ENCODE data around the gene CTBP2.
"Not testable (repeated sequence)": the region's sequence is repeated elsewhere in the genome, so short reads cannot be mapped to it uniquely, and the experiment has no call there.

The CTBP2 gene

DNA sequence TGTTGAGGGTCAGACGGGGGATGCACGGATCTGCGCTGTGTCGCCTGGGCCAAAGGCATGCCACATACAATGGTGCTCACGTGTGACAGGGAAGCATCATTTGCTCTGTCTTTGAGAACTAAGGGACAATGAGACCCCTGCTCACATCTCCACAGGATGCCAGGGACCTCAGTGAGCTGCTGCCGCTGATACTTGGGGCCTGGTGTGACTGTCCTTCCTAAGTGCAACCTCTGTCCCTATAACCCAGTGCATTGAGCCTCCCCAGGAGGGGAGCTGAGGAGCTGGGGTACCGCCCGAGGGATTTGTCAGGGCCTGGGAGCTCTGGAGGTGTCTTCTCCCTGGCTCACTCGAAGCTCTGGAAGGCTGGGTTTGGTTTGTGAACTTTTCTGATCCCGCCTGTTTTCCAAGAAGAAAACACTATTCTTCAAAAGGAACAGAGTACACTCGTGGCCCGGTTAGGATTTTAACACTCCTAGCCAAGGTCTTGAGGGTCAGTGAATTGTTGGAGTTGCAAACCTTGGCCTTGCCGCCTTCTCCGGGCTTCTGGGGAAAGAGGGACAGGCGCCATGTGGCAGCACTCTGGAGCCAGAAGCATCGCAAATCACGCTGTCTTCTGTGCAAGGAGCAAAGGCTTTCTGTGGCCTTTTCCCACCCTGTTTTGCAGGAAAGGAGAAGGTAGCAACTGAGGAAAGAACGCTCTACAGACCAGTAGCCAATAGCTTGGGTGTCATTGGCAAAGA is 26.2 kb upstream of the CTBP2 start:
- DNase-seq (ENCODE audit: low read depth in 2 of 2) = no peak

DNA sequence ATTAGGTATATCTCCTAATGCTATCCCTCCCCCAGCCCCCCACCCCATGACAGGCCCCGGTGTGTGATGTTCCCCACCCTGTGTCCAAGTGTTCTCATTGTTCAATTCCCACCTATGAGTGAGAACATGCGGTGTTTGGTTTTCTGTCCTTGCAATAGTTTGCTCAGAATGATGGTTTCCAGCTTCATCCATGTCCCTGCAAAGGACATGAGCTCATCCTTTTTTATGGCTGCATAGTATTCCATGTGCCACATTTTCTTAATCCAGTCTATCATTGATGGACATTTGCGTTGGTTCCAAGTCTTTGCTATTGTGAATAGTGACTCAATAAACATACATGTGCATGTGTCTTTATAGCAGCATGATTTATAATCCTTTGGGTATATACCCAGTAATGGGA is 18.7 kb upstream of the CTBP2 start:
- DNase-seq (ENCODE audit: low read depth in 2 of 2) = not testable (repeated sequence)

DNA sequence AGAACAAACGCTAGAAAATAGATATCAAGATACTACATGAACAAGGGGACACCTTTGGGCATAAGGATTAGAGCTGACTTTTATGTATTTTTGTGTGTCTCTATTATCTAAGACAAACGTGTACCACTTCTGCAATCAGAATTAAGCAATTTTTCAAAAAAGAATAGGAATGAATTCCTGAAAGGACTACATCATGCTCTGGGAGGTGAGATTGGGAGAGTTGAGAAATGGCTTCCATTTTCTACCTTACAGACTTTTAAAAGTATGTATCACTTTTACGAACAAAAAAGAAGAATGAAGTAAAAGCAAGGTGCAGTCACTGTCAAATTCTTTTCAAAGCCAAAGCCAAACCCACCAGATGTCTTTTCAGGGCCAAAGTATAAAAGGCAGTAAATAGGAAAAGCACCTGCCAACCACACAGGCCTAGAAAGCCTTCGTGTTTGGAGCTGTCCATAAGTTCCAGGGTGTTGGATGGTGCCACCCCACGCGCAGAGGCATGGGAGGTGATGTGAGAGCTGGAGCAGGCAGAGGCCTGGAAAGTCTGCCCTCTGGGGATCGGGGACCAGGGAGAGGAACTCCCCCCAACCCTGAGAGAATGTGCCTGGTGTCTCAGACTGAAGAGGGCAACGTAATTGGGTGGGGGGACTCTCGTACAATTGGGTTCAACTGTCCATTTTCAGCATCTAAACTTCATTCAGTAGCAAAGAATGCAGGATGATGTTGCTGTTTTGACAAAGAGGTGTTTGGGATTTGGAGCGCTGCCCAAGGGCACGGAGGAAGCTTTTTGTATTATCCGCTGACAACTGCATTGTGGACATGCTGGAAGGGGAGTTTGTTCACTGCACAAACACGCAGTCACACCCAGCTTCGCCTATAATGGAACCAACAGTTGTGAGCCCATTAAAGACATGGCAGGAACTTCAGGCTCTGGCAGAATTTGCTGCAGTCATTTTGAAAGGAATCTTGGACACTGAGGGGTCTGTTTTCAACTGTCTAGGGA is 17.6 kb upstream of the CTBP2 start:
- no peak for DNase-seq (ENCODE audit: low read depth in 2 of 2)

DNA sequence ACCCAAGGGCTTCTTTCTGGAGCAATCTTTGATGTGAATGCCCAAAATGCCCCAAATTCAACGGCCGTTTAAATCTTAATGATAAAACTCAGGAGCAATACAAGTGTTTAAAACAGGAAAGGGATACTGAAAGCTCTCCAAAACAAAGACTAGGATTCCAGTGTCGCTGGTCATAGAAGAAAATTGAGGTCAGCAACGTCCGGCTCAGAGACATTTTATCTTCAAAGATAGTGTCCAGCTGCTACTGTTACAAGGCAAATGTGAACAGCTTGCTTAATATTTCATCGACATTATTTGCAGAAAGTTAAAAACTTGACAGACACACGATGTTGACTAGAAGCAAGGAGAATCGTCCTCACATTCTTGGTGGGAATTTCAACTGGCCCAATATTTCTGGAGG is 15.4 kb upstream of the CTBP2 start:
- DNase-seq (ENCODE audit: low read depth in 2 of 2) = no peak

DNA sequence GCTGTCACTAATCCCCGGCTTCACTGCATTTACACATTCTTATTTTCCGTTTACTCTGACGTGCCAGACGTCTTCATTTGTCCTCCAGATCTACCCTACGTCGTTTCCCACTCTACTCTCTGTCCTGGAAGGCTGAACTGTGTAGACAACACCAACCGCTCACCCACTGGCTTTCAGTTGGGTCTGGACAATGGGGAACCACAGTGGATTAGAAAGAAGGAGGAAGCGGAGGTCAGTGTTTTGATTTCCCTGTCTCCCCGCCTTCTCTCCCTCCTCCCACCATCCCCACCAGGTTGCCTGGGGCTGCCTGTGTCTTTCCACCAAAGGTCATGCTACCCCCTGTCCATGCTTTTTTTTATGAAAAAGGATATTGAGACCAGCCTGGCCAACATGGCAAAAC is 14.0 kb upstream of the CTBP2 start:
- no peak for DNase-seq (ENCODE audit: low read depth in 2 of 2)

DNA sequence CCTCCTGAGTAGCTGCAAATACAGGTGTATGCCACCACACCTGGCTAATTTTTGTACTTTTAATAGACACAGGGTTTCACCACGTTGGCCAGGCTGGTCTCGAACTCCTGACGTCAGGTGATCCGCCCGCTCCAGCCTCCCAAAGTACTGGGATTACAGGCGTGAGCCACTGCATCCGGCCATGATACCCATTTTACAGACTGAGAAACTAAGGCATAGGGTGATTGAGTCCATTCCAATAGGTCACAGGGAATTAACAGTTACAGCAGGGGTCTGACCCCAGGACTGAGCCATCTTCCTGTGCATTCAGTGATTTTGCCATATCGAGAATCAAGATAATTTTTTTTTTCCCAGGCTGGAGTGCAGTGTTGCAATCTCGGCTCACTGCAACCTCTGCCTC is 12.3 kb upstream of the CTBP2 start:
- DNase-seq (ENCODE audit: low read depth in 2 of 2) = no peak

DNA sequence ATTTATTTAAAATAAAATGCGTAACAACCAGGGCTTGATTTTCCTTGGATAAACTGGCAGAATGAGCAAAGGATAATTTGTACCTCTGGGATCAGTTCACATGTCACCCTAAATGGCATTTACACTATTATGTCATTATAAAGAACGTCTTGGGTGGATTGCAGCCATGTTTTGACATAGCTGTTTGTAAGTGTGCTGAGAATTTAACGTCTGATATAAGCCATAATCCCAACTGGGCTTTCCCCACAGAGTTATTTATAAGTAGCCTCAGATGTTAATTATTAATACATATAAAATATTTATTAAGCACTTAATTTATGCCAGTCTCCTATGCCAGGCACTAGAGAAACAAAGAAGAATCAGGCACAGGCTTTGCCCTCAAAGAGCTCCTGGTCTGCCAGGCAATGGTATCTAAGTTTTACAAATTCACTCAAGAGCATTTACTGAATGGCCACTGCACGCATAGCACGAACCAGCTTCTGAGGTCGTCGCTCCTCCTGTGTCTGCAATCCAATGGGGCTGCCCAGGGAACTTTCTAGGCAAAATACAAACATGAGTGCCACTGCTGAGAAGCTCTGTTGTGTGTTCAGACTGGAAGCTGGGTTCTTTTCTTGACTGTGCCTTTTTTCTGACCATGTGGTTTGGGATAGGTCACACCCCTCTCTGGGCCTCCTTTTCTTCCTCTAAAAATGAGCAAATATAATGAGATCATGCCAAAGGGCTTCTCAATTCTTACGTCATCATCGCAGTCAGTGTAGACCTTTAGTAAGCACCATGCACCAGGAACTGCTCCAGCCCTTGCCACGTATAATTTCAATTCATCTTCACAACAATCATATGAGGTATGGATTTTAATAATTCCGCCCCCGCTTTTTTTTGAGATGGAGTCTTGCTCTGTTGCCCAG is 11.3 kb upstream of the CTBP2 start:
- DNase-seq (ENCODE audit: low read depth in 2 of 2) = no peak

DNA sequence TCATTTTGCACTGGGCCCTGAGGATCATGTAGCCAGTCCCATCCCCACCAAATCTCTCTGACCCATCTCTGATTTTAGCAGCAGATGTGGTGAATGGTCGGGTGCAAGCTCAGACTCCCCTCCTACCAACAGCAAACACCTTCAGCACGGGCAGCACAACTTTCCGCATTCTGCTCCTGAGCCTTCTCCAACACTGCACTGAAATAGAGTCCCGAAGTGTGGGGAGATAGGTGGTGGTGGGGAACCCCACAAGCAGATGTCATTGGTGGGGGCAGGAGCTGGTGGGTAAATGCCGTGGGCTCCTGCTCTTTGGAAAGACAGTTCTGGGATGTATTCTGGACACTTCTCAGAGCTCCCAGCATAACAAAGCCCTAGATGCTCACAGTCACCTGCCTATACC is 9.6 kb upstream of the CTBP2 start:
- DNase-seq (ENCODE audit: low read depth in 2 of 2) = no peak

DNA sequence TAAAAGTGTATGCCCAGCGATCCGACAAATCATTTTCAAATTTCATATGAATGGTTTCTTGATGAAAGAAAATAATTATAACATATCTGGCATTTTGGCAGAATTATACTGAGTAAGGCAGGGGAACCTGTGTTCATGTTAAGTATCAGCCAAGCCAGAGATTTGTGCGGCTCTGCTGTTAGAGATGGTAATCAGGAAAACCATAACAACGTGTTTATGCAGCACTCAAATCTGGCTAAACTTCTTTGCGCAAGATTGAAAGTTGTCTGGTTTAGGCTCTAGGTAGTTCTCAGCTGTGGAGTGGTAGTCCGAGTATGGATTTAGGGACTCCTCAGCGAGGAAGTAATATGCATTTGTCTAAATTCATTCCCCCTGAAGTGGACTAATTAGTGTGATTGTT is 8.9 kb upstream of the CTBP2 start:
- no peak for DNase-seq (ENCODE audit: low read depth in 2 of 2)

DNA sequence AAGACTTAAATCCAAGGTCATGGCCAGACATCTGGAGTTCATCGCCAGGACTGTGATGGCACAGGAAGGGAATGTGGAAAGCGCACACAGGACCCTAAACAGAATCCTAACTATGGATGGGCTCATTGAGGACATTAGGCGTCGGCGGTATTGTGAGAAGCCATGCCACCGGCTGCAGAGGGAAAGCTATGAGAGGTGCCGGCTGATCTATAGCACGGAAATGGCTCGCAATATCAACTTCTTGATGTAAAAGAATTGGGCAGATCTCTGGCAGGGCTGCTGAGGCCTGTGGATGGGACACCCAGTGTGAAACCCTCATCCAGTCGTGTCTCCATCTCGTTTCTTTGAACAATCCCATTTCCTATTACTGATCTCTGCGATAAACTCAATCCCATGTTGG is 6.3 kb upstream of the CTBP2 start:
- DNase-seq (ENCODE audit: low read depth in 2 of 2) = no peak

DNA sequence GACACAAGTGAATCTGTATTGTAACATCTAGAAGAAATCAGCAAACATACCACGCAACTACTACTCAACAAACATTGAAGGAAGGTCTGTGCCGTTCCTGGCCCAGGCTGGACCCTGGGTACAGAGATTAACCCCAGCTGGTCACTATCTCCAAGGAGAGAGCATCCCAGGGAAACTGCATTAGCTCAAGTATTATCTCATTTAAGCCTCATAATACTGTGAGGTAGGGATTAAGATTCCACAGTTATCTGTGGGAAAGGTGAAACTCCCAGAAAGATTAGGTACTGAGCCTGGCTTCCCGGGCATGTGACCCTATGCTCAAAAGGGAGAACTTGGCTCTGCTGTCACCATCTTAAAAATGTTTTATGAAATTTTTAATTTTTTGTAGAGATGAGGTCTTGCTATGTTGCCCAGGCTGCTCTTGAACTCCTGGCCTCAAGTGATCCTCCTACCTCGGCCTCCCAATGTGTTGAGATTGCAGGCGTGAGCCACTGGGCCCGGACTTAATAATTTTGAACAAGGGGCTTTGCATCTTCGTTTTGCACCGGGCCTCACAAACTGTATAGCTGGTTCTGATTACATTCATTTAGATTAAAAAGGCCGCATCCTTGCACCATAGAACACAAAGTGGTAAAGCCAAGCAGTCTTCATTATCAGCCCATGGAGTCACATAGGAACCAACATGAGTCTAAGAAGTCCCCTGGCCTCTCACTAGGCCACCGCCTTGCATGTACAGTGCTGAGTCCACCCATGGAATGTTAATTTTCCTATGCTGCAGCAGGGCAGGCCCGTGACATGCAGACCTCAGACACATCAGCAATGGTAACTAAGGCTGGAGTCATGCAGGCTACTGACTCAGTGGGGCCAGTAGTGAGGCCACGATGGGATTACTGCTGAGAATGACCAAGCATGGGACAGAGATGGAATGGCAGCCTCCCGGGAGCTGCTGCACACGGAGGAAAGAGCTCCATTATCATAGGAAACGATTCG is 5.5 kb upstream of the CTBP2 start:
- DNase-seq (ENCODE audit: low read depth in 2 of 2) = no peak

DNA sequence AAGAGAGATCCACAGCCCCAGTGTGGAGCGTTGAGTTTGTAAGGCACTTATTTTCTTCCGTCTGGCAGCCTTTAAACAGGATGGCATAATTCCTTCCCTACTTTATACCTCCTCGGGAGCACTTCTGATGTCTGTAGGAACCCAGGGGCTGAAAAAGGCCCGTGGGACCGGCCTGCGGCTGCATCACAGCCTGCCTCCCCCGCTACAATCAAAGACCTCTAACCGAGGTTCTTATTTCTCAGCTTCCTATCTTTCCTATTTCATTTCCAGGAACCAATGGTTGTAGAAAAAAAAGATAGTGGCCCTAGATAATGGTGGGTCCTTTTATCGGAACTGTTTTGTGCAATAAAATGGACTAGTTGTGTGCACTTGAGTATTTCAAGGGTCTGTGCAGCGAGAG is 4.1 kb upstream of the CTBP2 start:
- DNase-seq (ENCODE audit: low read depth in 2 of 2) = no peak

DNA sequence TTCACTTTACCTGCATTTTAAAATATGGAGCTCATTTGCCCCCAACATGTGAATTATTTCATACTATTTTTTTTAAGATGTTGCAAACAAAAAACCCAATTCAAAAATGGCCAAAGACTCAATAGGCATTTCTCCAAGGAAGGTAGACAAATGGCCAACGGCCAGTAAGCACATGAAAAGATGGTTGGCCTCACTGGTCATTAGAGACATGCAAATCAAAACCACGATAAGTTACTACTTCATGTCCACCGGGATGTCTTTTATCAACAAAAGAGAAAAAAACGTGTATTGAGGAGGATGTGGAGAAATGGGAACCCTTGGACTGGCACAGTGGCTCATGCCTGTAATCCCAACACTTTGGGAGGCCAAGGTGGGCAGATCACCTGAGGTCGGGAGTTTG is 3.4 kb upstream of the CTBP2 start:
- DNase-seq (ENCODE audit: low read depth in 2 of 2) = no peak

DNA sequence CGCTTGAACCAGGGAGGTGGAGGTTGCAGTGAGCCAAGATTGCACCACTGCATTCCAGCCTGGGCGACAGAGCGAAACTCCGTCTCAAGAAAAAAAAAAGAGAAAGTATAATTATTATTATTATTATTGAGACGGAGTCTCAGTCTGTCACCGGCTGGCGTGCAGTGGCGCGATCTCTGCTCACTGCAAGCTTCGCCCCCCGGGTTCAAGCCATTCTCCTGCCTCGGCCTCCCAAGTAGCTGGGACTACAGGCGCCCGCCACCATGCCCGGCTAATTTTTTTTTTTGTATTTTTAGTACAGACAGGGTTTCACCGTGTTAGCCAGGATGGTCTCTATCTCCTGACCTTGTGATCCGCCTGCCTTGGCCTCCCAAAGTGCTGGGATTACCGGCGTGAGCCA is 2.9 kb upstream of the CTBP2 start:
- not testable (repeated sequence) for DNase-seq (ENCODE audit: low read depth in 2 of 2)

DNA sequence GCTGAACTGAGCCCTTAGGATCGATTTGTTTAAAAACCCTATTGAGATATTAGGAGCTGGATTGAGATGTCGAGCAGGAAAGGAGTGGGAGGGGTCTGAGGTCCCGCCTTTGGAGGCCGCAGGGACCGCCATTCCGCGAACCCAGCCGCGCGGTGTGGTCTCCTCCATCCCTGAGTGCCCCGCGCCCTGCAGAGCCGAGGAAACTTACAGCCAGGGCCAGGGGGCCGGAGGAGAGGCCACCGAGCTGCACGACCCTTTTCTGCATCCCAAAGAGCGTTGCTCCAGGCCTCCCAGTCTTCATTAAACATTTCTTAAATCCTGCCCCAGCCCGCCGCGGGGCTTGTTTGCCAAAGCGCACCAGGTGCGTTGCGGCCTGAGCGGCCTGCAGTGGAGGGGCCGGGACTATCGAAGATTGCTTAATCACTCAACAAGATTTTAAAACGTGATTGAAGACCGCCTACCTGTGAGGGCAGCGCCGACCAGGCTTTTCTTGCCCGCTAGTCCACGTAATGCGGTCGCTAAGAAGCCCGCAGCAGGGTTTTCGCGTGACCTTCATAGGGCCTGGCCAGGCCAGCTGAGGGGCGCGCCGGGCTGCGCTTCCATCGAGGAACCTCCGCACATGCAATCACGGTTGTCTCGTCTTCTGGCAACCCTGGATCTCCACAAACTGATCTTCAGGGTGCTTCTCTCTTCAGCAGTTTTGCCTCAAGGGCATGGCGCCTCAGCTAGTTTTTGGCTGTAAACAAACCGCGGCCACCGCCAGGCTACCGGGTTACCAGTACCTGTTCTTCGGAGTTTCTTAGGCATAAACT is 2.0 kb upstream of the CTBP2 start:
- no peak for DNase-seq (ENCODE audit: low read depth in 2 of 2)

DNA sequence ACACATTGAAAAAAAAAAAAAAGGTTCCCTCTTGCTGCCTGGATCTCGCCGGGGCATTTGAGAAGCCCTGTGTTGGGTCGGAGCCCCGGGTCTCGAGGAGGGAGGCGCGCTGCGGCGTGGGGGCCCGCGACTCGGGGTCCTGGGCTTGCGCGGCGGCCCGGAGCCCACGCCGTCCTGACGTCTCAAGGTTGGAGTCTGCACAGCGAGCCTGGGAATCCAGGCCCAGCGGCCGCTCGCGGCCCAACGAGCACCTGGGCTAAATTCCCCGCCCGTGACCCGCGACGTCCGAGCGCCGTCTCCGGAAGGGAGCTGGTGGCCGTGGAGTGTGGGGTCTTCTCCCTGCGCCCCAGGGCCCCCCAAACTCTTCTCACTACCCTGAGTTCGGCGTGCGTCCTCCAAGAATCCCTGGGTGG is 1.4 kb upstream of the CTBP2 start:
- DNase-seq (ENCODE audit: low read depth in 2 of 2) = no peak

DNA sequence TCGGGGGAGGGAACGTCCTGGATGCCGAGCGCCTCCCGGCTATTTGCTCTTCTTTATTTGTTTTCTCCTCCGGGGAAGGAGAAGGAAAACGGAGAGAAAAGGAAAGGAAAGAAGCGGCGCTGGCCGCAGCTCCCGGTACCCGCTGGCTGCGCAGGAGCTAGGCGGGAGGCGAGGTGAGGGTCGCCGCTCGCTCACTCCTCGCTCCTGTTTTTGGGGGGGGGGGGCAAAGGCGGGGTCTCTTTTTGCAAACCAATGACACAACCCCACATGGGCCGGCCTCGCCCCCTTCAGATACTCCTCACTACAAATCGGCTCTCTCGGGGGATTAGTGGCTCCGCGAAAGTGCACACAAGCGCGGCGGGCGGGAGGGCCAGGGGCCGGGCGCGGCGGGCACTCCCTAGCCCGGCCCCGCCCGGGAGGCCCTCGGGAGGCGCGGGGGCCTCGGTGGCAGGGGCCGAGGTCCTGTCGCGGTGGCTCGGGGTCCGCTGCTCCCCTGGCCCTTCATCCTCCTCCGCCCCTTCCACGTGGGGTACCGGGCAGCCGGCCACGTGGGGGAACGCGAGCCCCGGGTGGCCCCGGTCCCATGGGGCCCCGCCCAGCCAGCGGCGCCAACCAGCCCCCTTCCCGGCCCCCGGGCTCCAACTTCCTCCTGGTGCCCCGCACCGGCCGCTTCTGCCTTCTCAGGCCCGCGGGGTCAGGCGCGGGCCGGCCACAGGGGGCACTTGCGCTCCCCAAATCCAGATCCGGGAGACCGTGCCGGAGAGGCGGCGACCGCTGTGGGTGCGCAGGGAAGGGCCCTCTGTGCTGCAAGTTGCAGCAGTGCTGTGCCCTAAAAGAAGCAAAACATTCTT is 718 bp upstream of the CTBP2 start:
- no peak for DNase-seq (ENCODE audit: low read depth in 2 of 2)

DNA sequence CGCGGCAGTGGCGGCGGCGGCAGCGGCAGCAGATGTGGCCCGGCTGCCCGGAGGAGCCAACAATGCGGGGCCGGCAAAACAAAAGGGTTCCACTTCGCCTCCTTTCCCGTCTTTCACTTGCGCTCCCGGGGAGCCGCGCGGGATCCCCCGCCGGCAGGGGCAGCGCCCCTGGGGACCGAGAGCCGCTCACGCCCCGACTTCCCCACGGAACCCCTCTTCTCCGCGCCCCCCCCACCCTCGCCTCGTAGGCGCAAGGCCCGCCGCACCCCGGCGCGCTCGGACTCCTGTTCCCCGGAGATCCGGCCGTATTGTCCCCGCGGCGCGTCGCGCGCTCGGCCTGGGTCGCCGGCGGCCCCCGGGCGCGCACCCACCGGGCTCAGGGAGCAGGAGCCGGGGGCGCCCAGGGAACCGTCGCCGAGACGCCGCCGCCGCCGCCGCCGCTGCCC is 854 bp downstream of the CTBP2 start:
- no peak for DNase-seq (ENCODE audit: low read depth in 2 of 2)

All from stimulated activated CD8-positive, alpha-beta memory T cell treated with anti-CD3 and anti-CD28 coated beads, Interleukin-7, amount 100 ng/mL, for 1 hour (primary cell).